ENCODE data around the gene UNKL. TPM values are rescaled to one million over a fixed set of nuclear protein-coding genes. Genes with fewer than 3 reads are reported as not detected.
"Not testable (repeated sequence)": the region's sequence is repeated elsewhere in the genome, so short reads cannot be mapped to it uniquely, and the experiment has no call there.

Gene UNKL
- total RNA-seq, 1 experiment from 2014 or later, result 40.5 TPM

DNA sequence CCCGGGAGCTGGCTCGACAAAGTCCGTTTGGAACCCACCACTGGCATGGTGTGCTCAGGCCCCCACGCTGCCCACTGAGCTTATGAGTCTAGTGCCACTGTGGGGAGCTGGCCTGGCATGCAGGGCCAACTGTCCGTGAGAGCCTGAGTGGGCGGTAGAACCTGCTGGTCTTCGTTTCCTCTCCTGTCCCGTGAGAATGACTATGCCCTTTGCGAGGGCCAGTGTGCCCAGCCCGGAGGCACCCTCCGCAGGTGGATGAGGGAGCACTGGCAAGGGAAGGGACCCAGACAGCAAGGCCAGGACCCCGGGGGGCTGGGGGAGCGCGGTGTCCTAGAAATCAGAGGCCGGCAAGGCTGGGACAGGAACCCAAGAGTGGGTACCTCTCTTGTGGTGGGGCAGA, 77.9 kb downstream of the UNKL start:
- in situ Hi-C loops (cut with HindIII; ENCODE audit: low pct_unique_long_range_greater_than_20kb, low sequenced_read_pairs), result no loop called here
- DNase-seq (ENCODE audit: low read depth), result no peak

DNA sequence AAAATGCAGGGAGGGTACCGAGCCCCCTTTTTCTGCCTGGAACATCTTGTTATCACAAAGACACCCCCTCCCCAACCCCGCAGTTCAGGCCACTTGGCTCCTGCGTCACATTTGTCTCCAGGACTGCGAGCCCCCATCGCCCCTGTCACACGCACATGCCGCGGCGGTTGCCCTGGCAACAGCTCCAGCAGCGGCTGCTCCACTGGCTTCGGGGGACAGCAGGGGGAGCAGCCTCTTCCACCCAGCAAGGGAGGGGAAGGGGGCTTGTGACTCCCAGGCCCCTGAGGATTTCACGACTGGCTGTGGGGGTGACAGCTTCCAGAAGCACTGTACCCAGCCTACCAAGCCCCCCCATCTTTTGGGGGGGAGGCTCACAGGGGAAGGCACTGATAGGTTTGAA, 78.5 kb downstream of the UNKL start:
- in situ Hi-C loops (cut with HindIII; ENCODE audit: low pct_unique_long_range_greater_than_20kb, low sequenced_read_pairs), result no loop called here
- DNase-seq (ENCODE audit: low read depth), result no peak

DNA sequence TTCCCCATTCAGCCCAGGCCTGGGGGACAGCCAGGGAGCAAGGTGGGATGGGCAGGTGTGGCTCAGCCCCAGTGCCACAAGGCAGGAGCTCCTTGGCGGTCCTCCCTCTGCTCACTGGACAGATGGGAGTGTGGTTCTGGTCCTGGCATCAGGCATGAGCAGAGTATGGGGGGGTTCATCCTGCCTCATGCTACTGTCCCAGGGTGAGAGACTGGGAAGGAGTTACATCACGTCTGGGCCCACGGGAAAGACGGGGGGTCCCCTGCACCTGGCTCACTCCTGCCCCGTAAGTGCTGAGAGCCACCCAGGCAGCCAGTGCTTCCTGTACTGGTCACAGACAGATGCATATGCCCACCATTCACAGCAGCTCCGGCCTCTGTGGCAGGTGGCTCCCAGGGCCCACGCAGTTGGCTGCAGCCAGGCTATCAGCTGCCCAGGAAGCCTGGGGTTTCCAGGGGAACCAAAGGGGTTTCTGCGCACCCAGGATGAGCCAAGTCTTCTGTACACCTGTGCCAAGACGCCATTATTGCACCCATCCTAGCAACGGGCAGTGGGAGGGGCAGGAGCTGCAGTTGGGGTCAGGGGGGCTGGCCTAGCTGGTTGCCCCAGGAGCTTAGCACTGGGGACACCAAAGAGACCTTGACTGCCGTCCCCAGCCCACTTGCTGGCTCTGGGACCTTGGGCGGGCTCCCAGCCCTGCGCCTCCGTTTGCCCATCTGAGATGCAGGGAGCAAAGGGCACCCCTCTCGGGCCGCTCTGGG, 79.1 kb downstream of the UNKL start:
- no peak for DNase-seq (ENCODE audit: low read depth)
- in situ Hi-C loops (cut with HindIII; ENCODE audit: low pct_unique_long_range_greater_than_20kb, low sequenced_read_pairs), result no loop called here

DNA sequence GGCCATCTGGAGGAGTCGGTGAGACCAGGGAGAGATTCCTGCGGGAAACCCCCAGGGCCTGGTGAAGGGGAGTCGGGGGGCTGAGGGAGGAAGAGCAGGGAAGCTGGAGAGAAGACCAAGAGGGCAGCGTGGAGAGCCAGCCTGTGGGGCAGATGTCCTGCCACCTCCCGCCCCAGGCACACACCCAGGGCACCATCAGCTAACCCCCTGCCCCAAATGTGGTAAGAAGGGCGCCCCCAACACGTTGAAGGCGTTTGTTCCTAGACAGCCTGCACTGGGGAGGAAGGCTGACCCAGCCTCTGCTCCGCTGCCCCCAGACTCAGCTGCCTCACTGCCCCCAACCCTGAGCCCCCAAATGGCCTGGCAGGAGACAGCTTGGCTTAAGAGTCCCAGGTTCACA, 79.8 kb downstream of the UNKL start:
- in situ Hi-C loops (cut with HindIII; ENCODE audit: low pct_unique_long_range_greater_than_20kb, low sequenced_read_pairs), result no loop called here
- DNase-seq (ENCODE audit: low read depth), result no peak

DNA sequence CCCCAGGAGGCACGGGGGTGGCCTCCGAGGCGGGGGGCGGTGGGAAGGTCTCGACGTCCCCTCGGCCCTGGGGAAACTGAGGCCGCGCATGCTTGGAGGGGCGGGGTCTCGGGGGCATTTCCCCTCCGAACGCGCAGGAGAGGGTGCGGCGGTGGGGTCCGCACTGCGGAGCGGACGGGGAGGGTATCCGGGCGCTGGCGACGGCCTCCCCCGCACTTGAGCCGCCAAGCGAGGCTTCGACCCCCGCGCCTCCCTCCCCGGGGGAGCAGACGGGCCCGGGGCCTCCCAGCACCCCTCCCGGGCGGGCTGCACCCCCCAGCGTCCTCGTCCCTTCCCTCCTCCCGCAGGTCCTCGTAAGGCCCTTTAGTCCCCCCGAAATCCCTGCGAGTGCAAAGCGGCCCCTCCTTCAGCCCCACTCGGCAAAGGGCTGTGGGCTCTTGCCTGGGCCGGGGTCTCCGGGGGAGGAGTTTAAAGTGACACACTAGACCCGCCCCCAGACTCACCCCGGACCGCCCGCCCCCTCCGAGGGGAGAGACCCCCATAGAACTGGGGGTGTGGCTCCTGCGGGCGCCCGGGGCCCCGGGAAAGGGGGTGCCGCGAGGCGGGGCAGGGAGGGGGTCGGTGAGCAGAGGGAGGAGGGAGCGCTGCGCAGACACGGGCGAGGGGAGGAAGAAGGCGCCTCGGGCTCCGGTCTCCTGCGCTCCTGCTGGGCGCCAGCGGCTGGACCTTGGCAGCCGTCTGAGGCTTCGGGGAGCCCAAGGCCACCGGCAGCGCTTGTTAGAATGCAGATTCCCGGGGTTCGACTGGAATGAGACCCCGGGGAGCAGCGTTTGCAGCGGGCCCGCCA, 80.4 kb downstream of the UNKL start:
- in situ Hi-C loops (cut with HindIII; ENCODE audit: low pct_unique_long_range_greater_than_20kb, low sequenced_read_pairs), result no loop called here
- no peak for DNase-seq (ENCODE audit: low read depth)

DNA sequence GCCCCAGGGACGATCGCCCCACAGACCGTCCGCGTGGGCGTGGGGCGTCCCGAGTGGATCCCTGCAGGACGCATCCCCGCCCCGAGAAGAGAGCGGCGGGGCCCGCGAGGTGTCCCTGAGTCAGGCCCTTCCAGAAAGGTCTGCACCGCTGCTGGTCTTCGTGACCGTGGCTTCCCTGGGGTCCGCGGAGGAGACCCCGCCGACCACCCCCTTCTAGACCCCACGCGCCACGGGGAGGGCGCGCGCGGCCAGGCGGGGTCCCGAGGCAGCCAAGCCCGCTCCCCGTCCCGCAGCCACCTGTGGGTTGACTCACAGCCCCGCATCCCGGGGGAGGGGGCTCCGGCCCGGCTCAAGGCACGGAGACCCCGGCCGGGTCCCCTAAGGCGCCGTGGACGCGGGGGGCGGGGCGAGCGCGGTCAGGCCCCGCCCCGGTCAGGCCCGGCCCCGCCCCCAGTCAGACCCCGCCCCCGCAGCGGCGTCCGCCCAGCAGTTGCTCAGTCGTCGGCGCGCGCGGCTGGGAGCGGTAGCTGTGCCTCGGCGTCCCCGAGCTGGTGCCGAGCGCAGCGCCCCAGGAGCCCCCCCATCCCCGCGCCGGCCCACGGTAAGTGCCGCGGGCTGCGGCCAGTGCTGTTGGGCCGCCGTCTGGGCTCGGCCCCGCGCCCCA, 81.2 kb downstream of the UNKL start, which contains the start of gene BAIAP3:
Gene BAIAP3 (plus strand): TSS at position 497 of the 664 bp plus-strand sequence. CDS start 4,905 bp downstream, outside the sequence.
- in situ Hi-C loops (cut with HindIII; ENCODE audit: low pct_unique_long_range_greater_than_20kb, low sequenced_read_pairs), result no loop called here
- DNase-seq (ENCODE audit: low read depth), result no peak

DNA sequence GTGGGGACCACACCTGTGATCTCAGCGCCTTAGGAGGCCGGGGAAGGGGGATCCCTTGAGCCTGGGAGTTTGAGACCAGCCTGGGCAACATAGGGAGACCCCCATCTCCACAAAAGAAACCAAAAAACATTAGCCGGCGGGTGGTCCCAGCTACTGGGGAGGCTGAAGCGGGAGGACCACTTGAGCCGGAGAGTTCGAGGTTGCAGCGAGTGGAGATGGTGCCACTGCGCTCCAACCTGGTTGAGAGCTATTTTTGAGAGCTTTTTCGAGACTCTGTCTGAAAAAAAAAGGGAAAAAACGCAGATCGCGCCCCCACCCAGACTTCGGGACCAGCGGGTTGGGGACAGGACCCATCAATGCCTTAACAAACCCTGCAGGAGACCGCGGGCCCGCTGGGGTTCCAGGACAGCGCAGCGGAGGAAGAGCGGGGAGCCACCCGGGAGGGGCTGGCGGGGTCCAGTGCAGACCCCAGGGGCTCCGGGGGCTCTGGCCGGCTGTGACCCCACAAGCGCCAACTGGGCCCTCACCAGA, 81.8 kb downstream of the UNKL start:
- in situ Hi-C loops (cut with HindIII; ENCODE audit: low pct_unique_long_range_greater_than_20kb, low sequenced_read_pairs), result no loop called here
- no peak for DNase-seq (ENCODE audit: low read depth)

DNA sequence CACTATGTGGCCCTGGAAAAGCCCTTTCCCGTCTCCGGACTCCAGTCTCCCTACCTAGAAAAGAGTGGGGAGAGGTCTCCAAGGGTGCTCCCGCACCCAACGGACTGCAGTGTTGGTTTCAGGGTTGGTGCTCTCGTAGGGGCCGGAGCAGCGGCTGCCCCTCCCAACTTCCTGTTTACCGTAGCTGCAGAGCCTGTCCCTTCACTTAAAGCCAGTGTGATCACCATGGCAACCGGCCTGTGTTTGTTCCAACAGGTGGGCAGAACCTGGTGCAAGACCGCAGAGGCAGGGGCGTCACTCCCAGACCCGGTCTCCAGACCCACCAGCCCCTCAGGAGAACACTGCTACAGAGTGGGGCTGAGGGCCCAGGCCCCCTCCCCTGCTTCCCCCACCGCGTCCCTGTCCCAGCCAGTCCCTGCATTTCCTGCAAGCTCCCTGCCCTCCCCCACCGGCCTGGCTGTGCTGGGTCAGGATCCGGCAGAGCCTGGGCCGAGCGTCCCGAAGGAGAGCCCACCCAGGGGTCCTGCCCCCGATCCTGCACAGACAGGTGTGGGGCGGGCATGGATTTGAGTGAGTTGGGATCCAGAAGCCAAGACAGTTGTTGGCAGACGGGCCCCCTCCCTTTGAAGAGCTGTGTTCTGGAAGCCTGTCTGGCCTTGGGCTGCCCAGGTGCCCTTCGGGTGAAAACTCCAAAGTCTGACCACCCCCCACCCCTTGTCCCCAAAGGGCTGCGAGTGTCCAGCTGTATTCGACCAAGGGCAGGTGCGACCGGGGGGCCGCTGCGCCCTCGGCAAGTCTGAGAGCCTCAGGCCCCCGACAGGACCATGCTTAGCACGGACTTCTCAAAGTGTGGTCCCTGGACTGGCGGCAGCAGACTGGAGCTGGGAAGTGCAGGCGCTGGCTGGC, 82.5 kb downstream of the UNKL start:
- peak; percentile 84 for DNase-seq (ENCODE audit: low read depth)
- in situ Hi-C loops (cut with HindIII; ENCODE audit: low pct_unique_long_range_greater_than_20kb, low sequenced_read_pairs), result no loop called here

DNA sequence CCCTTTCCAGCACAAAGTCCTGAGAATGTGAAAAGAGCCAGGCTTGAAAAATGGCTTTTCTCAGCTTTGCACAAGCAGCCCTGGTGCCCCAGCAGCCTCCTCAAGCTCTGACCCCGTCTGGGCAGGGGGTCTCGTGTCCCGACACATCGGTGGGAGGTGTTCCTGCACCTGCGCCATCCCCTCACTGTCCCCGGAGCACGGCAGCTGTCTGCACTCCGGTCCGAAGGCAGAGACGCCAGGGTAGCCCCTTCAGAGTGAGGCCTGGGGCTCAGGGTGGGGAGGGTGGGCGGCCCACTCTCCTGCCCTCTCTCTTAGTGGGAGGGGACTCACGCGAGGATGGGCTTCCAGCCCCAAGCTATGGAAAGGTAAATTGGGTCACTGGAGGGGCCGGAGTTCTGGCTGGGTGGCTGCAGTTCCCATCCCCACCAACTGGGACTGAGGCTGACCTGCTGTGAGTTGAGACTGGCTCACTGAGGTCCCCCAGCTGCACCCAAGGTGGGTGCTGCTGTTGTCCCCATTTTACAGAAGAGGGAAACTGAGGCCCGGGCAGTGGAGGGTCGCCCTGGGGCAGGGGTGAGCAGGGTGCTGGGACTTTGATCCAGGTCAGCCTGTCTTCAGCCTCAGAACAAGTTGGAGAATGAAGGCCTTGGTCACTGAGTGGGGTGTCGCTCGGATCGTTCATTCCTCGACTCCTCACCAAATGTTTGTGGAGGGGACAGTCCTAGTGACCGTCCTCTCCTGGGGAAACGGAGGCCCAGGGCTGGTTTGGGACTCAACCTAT, 83.4 kb downstream of the UNKL start:
- in situ Hi-C loops (cut with HindIII; ENCODE audit: low pct_unique_long_range_greater_than_20kb, low sequenced_read_pairs), result no loop called here
- DNase-seq (ENCODE audit: low read depth), result no peak

DNA sequence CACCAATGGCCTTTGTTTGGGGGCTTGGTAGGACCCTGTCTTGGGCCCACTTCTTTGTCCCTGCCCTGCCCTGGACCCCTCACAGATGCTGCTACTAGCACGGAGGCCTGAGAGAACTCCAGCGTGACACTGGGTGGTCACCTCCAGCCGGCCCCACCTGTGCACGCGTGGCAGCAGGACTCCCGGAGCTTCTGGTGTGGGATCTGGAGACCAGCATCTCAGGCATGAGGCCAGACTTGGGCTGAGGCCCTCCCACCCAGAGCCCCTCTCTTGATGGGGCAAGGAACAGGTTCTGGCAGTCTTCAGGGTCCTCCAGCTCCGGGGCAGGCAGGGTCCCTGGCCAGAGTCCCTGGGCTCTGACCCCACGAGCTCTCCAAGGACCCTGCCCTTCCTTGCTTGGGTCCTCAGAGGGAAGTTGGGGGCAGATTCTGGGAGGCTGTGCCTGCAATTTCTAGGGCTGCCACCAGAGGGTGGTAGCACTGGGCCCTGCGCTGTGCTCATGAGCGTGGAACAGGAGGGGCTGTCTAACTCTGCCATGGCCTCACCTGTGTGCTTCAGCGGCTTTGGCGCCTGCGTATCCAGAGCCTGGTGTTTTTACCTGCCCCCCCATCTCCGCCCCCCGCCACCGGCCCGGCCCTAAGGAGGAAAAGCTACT, 84.1 kb downstream of the UNKL start:
- no peak for DNase-seq (ENCODE audit: low read depth)
- in situ Hi-C loops (cut with HindIII; ENCODE audit: low pct_unique_long_range_greater_than_20kb, low sequenced_read_pairs), result no loop called here

DNA sequence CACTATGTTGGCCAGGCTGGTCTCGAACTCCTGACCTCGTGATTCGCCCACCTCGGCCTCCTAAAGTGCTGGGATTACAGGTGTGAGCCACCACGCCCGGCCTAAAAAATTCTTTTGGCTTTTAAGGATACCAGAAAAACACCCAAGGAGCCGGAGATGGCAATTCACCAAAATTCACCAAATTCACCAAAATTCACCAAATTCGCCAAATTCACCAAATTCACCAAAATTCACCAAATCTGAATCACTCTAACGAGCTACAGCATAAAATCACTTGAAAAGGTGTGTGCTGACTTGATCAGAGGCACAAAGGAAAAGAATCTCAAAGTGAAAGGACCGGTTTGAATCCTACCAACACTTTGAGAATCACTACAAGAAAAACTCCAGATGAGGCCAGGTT, 85.5 kb downstream of the UNKL start:
- DNase-seq (ENCODE audit: low read depth); in situ Hi-C loops (cut with HindIII; ENCODE audit: low pct_unique_long_range_greater_than_20kb, low sequenced_read_pairs): not testable (repeated sequence)

DNA sequence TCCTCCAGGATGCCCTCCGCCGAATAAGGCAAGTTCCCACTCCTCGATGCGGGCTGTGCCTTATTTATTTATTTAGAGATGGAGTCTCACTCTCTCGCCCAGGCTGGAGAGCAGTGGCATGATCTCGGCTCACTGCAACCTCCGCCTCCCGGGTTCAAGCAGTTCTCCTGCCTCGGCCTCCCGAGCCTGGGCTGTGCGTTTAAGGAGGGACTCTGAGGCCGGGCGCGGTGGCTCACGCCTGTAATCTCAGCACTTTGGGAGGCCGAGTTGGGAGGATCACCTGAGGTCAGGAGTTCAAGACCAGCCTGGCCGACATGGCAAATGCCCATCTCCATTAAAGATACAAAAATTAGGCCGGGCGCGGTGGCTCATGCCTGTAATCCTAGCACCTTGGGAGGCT, 86.4 kb downstream of the UNKL start:
- in situ Hi-C loops (cut with HindIII; ENCODE audit: low pct_unique_long_range_greater_than_20kb, low sequenced_read_pairs); DNase-seq (ENCODE audit: low read depth): not testable (repeated sequence)

DNA sequence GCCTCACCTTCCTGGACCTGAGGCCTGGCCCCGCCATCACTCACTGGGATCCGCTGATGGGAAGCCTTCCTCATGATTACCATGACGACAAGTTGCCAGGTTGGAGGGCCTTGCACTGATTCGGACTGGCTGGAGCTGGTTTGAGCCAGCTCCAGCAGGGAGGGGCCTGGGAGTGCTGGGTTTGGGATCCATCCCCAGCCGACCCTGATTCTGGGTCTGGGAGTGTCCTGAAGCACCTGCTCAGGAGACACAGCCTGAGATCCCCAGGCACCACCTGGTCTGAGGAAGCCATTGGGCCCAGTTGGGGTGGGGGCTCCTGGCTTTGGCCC, 86.9 kb downstream of the UNKL start:
- in situ Hi-C loops (cut with HindIII; ENCODE audit: low pct_unique_long_range_greater_than_20kb, low sequenced_read_pairs), result no loop called here
- no peak for DNase-seq (ENCODE audit: low read depth)

DNA sequence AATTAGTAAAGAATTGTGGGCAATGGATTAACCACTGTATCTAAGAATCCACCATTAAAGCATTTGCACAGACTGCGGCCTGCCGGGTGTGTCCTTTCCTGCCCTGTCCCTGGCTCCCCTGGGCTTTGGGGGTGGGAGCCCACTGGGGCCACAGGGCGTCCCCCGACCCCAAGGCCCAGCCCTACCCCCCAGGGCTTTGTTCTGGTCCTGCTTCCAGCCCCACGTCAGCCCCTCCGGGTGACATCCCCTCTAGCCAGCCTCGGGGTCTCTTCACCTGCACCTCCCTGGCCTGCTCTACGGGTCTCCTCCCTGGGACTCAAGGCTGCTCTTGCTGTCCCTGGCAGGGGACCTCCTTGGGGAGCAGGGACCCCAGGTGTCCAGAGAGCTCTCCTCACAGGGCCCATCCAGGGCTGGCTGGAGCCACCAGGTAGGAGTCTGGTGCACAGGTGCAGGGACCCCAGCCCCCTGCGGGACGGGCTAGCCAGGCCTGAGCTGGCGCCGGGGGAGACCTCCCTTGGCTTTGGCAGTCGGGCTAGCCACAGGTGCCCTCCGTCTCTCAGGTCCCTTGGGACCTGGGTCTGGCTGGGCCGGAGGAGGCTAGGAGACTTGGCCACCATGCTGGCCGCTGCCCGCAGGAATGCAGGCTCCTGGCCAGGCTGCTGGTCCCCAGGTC, 87.4 kb downstream of the UNKL start:
- in situ Hi-C loops (cut with HindIII; ENCODE audit: low pct_unique_long_range_greater_than_20kb, low sequenced_read_pairs), result no loop called here
- DNase-seq (ENCODE audit: low read depth), result no peak

DNA sequence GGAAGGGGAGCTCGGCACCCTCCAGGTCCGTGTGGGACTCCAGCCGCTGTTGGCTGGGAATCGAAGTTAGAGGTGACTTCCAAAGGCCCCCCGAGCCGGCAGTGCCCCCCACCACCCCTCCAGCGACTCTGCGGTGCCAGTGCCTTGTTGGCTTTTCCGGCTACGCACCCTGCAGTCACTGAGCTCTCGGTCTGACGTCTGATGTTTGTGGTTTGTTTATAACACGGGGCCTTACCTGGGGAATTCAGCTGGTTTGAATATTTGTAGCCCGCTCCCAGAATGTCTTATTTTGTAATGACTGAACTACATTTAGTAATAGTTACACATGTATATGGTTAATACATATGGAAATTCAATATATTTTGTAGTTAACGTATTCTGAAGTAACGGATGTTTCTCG, 88.1 kb downstream of the UNKL start:
- no peak for DNase-seq (ENCODE audit: low read depth)
- in situ Hi-C loops (cut with HindIII; ENCODE audit: low pct_unique_long_range_greater_than_20kb, low sequenced_read_pairs), result no loop called here

DNA sequence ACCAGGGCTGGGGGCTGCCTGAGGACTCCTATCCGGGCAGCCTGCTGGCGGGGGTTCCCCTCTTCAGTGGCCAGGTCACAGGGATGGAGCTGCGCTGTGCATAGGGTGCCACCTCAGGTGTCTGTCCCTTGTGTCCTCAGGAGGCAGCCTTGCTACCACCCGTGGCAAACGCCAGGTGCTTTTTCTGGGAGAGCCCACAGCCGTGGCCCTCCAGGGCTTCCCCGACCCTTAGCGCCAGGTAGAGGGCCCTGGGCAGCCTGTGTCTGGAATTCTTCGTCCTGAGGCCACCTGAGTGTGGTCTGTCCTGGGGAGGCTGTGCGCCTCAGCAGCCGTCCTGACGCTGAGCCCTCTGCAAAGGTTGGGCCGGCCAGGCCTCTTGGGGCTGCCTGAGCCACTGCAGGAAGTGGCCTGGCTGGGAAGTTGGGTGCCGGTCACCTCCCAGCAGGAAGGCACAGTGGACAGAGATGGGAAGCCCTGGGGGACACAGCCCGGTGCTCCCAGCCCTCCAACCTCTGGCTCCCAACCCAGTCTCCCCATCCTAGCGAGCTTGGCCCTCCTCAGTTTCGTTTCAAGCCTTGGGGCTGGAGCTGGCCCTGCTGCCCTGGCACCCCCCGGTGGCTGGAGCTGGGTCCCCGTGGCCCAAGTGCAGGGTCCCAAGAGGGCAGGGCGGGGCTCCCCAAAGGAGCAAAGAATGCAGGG, 88.7 kb downstream of the UNKL start:
- in situ Hi-C loops (cut with HindIII; ENCODE audit: low pct_unique_long_range_greater_than_20kb, low sequenced_read_pairs), result no loop called here
- no peak for DNase-seq (ENCODE audit: low read depth)
